HG03354 (cell line): ENCODE data around the gene CYTH2.
A peak's percentile ranks its signal among the peaks of the same experiment; 100 is the strongest.

Source experiments
- ATAC-seq: cut with Tn5 transposase; IDR thresholded peaks from one replicate; pipeline ENCODE4 v1.9.1; 2021; ENCODE audit warnings: mild to moderate bottlenecking; ENCODE audit not compliant: unreplicated experiment, poor library complexity, severe bottlenecking

CYTH2 gene, protein sequence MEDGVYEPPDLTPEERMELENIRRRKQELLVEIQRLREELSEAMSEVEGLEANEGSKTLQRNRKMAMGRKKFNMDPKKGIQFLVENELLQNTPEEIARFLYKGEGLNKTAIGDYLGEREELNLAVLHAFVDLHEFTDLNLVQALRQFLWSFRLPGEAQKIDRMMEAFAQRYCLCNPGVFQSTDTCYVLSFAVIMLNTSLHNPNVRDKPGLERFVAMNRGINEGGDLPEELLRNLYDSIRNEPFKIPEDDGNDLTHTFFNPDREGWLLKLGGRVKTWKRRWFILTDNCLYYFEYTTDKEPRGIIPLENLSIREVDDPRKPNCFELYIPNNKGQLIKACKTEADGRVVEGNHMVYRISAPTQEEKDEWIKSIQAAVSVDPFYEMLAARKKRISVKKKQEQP

DNA sequence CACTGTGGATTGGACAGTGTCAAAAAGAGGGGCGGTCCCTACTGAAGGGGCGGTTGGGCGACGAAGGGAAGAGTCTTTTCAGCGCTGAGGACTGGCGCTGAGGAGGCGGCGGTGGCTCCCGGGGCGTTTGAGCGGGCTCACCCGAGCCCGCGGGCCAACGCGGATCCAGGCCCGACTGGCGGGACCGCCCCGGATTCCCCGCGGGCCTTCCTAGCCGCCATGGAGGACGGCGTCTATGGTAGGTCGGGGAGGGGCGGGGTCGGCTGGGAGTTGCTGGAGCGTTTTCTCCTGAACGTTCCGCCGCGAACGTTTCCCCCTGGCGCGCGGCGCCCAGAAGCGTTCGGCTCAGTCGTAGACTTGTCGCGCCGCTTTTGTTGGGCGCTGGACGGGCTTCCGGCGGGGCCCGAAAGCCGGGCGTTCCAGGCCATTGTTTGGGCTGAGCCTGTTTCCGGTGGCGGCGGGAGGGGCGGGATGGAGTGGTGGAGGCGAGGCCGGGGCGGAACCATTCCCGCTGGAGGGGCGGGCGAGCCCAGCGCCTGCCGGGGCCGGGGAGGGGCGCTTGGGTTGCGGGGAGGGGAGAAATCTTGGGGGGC is at the start of gene CYTH2:
Gene CYTH2, plus strand, starts transcription at position 81 of the 593 bp plus-strand sequence. Its CDS starts 139 bp downstream, at position 220.
- ATAC-seq, result peak; percentile 18

DNA sequence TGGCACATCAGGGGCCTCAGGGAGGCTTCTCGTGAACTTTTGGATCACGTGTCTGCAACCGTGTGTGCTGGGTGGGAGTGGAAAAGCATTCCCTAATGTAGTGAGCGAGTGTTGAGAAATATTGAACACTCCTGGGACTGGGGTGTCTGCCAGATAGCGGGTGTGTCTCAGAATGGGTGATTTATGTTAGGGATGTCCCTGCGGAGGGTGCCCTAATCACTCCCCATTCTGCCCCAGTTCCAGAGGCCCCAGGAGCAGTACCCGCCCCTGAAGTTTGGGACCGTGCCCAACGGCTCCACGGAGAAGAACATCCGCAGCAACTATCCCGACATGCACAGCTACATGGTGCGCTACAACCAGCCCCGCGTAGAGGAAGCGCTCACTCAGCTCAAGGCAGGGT is 47.6 kb upstream of the CYTH2 start:
- ATAC-seq, result no peak

DNA sequence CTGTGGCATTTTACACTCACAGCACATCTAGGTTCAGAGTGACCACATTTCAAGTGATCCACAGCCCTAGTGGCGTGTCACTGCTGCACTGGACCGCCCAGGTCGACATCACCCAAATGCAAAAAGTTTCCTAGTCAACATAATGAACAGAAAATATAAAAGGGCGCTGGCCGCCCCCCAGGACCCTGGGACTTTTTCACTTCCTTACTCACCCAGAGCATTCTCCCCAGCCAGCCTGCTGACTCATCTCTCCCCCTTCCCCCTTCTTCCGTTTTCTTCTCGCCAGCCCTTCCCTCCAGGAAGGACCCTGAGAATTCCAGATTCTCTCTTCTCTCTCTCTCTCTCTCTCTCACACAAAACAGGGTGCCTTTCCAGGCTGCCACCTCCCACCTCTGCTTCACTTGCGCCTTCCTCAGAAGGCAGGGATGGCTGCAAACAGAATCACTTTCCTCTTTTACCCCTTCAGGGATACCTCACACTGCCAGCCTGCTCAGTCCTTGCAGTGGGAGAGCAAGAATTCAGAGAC is 44.4 kb upstream of the CYTH2 start:
- ATAC-seq, result no peak

DNA sequence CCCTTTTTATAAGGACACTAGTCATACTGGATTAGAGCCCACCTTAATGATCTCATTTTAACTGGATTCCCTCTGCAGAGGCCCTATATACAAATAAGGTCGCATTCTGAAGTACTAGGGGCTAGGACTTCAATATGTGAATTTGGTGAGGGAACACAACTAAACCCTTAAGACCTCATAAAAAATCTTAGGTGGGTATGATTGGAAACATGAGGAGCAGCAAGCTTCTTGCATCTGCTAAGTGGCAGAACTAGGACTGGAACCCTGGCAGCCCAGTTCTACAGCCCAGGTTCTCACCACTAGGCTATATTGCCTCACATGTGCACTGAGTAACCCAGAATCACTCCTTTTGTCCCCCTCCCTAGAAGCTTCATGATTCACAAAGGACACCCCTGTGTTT is 40.5 kb upstream of the CYTH2 start:
- no peak for ATAC-seq

DNA sequence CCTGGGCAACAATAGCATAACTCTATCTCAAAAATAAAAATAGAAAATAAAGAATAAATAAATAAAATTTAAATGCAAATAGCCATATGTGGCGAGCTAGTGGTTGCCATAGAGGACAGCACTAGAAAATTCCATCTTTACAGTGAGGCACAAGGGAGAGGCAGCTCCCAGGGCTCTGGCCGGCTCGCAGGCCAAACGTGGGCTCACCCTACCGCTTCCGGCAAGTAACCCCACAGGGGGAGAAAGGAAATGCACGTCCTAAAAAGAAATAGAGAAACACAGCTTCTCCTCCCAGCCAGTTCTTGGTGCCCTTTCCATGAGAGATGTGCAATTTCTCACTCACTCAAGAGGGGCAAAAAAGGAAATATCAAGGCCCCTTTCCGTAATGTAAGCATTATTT is 35.8 kb upstream of the CYTH2 start:
- ATAC-seq, result no peak

DNA sequence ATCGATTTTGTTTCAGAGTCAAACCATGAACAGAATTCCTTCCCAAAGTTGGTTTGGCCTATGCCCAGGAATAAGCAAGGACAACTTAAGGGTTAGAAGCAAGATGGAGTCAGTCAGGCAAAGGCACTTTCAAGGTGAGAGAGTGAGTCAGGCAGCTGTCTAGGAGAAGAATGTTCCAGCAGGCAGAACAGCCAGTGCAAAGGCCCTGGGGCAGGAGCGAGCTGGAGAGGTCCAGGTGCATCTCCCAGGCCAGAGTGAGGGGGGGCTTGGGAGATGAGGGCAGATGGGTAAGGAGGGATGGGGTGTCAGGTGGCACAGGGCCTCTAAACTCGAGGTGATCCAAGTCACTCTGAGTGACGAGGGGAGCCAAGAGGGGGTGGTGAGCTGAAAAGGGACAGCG is 32.6 kb upstream of the CYTH2 start:
- ATAC-seq, result no peak

DNA sequence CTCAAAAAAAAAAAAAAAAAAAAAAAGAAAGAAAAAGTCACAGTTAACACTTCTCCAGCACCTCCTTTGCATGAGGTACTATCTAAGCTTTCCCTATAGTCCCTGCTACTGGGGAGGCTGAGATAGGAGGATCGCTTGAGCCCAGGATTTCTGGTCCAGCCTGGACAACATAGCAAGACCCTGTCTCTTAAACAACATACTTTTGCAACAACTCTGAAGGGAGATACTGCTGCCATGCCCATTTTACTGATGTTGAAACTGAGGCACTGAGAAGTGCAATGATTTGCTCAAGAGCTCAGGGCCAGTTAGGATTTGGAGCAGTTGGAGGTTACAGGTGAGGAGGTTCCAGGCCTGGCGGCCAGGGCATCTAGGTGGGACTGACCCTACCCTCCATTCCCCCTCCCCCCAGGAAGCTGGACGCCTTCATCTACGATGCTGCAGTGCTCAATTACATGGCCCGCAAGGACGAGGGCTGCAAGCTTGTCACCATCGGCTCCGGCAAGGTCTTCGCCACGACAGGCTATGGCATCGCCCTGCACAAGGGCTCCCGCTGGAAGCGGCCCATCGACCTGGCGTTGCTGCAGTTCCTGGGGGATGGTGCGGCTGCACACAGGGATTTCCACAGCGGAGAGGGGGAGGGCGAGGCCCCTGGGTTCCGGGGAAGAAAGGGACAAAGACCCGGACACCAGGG is 27.7 kb upstream of the CYTH2 start:
- no peak for ATAC-seq

DNA sequence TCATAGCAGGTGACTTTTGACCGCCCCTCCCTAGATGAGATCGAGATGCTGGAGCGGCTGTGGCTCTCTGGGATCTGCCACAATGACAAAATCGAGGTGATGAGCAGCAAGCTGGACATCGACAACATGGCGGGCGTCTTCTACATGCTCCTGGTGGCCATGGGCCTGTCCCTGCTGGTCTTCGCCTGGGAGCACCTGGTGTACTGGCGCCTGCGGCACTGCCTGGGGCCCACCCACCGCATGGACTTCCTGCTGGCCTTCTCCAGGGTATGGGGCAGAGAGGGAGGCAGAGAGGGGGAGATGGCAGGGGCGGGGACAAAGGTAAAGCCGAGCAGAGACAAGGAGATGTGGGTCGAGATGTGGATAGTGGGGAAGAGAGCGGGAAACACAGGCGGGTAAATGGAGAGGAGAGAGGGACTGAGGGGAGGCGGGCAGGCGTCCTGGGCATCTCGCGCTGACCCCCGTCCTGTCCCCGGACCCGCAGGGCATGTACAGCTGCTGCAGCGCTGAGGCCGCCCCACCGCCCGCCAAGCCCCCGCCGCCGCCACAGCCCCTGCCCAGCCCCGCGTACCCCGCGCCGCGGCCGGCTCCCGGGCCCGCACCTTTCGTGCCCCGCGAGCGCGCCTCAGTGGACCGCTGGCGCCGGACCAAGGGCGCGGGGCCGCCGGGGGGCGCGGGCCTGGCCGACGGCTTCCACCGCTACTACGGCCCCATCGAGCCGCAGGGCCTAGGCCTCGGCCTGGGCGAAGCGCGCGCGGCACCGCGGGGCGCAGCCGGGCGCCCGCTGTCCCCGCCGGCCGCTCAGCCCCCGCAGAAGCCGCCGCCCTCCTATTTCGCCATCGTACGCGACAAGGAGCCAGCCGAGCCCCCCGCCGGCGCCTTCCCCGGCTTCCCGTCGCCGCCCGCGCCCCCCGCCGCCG is 26.8 kb upstream of the CYTH2 start:
- ATAC-seq, result no peak

DNA sequence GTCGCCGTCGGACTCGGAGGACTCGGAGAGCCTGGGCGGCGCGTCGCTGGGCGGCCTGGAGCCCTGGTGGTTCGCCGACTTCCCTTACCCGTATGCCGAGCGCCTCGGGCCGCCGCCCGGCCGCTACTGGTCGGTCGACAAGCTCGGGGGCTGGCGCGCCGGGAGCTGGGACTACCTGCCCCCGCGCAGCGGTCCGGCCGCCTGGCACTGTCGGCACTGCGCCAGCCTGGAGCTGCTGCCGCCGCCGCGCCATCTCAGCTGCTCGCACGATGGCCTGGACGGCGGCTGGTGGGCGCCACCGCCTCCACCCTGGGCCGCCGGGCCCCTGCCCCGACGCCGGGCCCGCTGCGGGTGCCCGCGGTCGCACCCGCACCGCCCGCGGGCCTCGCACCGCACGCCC is 25.9 kb upstream of the CYTH2 start:
- ATAC-seq, result no peak

DNA sequence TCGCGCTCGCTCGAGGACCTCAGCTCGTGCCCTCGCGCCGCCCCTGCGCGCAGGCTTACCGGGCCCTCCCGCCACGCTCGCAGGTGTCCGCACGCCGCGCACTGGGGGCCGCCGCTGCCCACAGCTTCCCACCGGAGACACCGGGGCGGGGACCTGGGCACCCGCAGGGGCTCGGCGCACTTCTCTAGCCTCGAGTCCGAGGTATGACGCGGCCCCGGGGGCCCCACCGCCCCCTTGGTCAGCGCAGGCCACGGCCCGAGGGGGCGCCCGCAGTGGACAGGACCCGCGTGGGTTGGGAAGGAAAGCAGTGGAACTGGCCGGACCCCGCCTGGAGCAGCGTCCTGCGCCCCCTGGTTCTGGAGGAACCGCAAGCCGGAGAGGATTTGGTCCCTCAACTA is 25.4 kb upstream of the CYTH2 start:
- no peak for ATAC-seq

DNA sequence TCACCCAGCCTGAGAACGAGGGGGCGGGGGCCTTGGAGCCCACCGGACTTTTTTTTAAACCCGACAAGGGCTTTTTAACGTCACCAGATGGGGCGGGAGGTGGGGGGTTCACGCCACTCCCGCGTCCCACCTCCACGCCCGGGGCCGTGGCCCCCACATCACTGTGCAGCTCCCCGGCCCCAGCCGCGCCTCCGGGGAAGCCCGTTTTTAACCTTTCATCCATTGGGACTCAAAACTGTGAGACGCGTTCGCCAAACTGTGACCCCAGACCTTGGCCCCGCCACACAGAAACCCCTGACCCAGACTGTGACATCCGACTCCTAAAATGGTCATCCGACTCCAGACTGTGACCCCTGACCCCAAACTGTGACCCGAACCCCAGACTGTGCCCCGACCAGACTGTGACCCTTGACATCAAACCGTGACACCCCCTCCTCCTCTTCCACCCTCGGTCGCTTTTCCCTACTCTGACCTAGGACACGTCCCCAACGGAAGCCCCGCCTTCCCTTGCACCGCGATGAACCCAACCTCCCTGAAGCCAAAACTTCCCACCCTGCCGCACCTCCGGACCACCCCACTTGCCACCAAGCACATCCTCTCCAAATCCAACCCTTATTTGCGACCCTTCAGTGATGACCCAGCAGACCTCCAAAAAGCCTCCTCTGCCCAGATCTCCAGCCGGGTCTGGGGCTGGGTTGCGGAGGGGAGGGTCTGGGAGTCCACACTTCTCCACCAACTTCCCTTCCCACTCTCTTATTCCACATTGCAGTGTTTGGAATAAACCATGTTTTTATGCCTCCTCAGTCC is 24.8 kb upstream of the CYTH2 start:
- ATAC-seq, result no peak

DNA sequence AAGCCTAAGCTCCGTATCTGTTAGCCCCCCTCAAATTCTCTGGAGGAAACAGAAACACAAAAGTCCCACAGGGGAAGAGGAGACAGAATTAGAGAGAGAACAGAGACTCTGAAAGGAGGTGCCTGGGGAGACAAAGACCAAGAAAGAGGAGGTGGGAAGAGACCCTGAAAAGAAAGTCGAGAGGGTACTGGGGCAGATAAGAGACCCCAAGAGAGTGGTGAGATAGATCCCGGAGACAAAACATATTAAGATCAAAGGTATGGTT is 24.3 kb upstream of the CYTH2 start:
- no peak for ATAC-seq

DNA sequence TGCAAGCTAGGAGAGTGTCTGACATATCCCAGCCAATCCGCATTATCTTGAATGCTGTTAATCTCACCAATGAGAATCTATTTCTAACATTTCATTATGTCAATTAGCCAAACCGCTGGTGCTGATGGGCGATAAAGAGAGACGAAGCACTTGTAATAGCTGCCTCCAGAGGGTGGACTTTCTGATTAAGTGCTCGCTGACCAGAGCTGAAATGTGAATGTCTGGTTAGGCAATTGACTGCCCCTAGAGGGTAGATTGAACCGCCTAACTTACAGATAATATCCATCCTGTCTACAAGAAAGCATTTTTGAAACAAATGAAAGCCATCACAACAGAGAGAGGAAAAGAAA is 23.9 kb upstream of the CYTH2 start:
- no peak for ATAC-seq

DNA sequence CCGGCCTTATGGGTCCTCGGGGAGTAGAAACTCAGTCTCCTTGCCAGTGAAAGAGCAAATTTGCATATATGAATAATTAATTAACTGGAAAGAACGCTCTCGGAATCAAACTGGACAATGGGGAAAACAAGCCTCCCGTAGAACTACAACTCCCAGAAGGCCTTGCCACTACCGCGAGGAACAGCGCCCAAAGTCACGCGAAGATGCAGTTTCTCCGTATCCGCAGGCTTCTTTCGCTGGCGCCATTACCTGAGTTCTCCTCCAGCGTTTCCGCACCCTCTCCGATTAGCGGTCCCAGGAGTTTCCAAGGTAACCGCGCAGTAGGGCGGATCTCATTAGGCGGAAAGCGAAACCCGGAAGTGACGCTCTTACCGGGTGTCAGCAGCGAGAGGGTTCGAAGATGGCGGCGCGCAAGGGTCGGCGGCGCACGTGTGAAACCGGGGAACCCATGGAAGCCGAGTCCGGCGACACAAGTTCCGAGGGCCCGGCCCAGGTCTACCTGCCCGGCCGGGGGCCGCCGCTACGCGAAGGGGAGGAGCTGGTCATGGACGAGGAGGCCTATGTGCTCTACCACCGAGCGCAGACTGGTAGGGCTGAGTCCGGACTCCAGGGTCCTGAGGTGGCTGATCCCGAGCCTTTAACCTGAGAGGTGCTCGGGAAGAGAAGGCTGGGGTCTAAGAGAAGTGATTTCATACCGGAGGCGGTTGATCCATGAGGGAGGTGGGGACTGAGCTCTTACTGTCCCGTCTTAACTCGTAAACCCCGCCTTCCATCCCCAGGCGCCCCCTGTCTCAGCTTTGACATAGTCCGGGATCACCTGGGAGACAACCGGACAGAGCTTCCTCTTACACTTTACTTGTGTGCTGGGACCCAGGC is 23.3 kb upstream of the CYTH2 start, which contains the start of gene GRWD1:
Gene GRWD1, plus strand, starts transcription at position 378 of the 876 bp plus-strand sequence. Its CDS starts 23 bp downstream, at position 401.
- peak; percentile 82 for ATAC-seq

DNA sequence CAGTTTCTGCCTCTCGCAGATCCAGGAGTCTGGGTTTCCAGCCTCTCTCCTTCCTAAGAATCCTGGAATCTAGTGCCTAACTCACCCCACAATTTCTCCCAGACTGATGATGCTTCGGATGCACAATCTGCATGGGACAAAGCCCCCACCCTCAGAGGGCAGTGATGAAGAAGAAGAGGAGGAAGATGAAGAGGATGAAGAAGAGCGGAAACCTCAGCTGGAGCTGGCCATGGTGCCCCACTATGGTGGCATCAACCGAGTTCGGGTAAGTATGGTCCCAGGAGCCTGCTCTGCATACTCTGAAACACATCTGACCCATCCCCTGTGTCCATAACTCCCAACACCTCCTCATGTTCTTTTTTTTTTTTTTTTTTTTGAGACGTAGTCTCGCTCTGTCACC is 22.6 kb upstream of the CYTH2 start:
- ATAC-seq, result no peak

DNA sequence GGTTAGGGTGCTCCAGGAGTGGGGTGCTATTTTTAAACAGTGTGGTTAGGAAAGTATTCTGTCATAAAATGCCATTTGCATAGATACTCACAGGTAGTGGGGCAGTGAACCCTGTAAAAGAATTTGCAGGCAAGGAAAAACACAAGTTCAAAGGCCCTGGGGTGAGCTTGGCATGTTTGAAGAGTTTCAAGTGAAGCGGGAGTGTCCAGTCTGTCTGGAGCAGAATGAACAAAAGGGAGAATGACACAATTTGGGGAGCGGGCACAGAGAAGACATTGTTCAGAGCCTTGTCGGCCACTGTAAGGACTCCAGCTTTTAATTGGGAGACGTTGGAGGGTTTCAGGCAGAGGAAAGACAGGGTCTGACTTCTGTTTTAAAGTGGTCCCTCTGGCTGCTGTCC is 20.6 kb upstream of the CYTH2 start:
- ATAC-seq, result no peak

DNA sequence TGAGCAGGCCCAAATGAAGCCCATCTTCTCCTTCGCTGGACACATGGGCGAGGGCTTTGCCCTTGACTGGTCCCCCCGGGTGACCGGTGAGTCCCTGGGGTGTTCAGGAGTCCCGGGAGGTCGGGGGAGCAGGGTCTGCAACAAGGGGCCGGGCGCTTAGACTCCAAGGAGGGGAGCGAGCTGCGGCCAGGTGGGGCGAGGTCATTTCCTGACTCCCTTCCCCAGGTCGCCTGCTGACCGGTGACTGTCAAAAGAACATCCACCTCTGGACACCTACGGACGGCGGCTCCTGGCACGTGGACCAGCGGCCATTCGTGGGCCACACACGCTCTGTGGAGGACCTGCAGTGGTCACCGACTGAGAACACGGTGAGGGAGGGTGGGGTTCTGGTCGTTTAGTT is 18.7 kb upstream of the CYTH2 start:
- ATAC-seq, result no peak

DNA sequence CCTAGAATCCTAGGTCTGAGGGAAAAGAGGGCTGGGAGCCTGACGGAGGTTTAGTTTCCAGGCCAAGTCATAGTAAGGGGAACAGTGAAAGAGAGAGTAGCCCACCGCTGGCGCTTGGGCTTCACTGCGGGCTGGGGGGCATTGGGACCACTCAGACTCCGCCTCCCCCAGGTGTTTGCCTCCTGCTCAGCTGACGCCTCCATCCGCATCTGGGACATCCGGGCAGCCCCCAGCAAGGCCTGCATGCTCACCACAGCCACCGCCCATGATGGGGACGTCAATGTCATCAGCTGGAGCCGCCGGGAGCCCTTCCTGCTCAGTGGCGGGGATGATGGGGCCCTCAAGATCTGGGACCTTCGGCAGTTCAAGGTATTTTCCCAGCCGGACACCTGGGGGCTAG is 18.3 kb upstream of the CYTH2 start:
- no peak for ATAC-seq
